ENCODE data around the gene REX1BD.
"Not testable (repeated sequence)": the region's sequence is repeated elsewhere in the genome, so short reads cannot be mapped to it uniquely, and the experiment has no call there.

REX1BD gene

DNA sequence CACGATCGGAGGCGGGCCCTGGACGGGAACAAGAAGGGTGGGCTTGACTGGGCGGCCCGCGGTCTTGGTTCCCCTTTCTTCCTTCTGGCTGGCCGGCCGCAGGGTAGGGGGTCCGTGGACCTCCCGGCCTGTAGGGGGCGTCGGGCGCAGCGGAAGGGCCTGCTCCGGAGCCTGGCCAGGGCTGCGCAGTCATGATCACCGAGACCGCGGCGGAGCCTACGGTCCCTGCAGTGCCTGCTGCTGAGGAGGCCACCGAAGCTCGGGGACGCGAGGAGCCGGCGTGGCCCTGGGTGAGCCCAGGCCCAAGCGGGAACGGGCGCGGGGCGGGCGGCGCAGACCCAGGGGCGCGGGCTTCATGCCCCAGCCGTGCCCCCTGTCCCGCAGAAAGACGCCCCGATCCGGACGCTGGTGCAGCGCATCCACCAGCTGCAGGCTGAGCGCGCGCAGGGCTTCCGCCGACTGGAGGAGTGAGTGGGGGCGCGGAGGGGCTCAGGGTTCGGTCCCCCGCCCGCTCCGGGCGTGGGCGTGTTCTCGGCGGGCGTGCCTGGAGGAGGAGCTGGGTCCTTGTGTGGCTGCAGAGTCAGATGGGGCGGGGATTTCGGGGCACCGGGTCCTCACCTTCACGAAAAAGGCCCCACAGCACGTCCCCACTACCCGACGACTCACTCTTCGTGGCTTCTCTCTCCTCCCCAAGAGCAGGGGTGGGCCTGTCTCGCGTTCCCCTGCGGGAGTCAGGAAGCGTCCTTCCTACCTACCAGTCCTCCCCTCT, at the start of gene REX1BD:
Gene REX1BD (plus strand): TSS at position 188 of the 769 bp plus-strand sequence. CDS start 4 bp downstream, at position 192.
- FAIRE-seq (no peak), DNase-seq (ENCODE audit: low spot score) (peak; percentile 81)

GRCh38 chr19:18539372-18539771, 49.2 kb upstream of the REX1BD start:
- DNase-seq (ENCODE audit: low spot score) (no peak), FAIRE-seq (no peak)

- DNase-seq (ENCODE audit: low spot score); FAIRE-seq: not testable (repeated sequence)
Measured at GRCh38 chr19:18540200-18540599, 48.4 kb upstream of the REX1BD start.

DNA sequence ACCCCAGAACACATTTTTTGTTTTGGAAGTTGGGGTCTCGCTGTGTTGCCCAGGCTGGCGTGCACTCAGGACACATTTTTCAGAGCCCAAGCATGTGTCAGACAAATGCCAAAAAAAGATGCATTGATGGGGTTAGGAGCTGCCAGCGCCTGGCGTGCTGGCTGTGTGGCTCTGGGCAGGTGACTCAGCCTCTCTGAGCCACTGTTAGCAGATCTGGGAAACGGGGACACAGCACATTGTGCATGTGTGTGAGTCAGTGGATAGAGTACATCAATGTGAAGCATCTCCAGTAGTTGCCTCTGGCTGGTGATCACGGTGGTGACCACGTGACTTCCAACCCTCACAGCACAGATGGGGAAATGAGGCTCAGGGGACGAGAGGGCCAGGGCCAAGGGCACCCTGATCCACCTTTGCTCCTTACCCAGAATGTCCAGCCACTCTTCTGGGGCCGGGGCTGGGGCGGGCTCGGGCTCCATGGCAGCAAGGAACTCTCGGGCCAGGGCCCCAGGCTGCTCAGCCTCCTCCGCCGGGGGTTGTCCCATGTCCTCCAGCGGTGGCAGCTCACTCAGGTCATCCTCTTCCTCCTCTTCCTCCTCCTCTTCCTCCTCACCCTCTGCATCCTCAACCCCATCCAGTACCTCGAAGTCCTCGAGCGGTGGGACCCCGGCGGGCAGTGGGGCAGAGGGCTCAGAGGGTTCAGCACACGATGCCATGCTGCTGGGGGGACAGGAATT, 47.2 kb upstream of the REX1BD start:
- FAIRE-seq (no peak), DNase-seq (ENCODE audit: low spot score) (no peak)

DNA sequence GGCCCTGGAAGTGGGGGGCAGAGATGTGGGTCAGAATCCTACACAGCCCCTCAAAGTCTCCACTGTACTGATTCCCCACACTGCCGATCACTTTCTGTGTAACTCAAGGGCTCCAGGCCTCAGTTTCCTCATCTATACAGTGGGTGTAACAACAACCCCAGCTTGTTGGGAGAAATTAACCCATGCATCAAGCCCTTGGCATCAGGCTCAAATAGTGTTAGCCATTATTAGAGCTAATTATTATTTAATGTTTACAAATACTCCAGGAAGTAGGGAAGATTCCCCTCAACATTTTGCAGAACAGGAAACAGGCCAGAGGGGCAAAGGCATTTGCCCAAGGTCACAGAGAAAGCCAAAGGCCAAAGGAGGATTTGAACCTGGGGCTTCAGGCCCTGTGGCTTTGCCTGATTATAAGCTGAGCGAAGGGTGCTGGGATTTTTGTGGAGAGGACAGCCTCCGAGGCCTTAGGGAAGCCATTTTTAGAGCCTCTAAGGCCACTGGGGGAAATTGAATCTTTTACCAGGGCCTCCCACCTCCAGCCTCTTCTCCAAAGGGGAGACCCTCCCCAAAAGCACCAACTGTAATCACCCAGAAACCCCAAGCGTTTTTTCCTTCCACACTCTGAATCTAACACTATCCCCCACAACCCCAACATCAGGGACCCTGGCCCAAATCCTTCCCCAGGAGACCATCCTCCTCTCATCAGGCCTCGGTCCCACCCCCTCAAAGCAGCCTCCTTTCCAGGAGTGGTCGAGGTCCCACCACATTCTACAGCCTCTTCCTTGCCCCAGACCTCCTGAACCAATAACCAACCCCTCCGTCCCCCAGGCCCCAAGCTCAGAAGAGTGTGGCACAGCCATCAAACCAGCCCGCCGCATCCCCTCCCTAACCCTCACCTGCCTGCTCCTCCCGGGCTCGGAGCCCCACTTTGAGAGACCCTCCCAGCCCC, 46.3 kb upstream of the REX1BD start:
- FAIRE-seq: no peak

GRCh38 chr19:18542941-18543813, 45.4 kb upstream of the REX1BD start, which contains the start of gene FKBP8:
FKBP8 (minus strand) TSS chr19:18543573; CDS start chr19:18541970, 1,603 bp downstream.
- DNase-seq (ENCODE audit: low spot score) (peak; percentile 93), FAIRE-seq (no peak)

More for the DNA sequence above, 46.3 kb upstream of the REX1BD start:
- no peak for DNase-seq (ENCODE audit: low spot score)

DNA sequence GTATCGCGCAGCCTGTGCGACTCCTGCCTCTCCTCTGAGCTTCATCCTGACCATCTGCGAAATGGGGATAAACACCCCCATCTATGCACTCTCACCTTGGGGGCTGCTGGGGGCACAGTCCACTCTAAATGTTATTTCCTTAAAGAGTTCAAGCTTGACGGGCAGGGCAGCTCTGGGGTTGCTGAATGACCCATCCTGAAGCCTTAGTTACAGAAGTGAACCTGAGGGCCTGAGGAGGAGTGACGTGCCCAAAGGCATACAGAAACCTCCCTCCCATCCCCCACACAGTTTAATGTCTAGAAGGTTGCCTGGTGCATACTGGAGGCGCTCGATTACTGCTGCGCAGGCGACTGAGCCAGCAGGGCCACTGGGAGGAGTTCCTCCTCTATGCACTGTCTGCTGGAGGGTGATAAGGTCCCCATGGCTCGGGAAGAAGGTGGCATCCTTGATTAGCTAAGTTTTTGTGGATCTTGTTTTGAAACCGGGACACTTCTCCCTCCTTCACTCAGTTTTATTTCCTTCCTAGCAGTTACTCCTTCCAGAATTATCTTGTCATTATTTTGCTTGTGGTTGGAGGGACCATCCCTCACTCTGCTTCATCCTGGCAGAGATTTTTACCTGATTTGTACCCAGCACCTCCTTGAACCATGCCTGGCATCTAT, 44.7 kb upstream of the REX1BD start:
- FAIRE-seq (no peak), DNase-seq (ENCODE audit: low spot score) (peak; percentile 64)

- FAIRE-seq (no peak), DNase-seq (ENCODE audit: low spot score) (no peak)
Measured at GRCh38 chr19:18551631-18552030, 37.0 kb upstream of the REX1BD start.

DNA sequence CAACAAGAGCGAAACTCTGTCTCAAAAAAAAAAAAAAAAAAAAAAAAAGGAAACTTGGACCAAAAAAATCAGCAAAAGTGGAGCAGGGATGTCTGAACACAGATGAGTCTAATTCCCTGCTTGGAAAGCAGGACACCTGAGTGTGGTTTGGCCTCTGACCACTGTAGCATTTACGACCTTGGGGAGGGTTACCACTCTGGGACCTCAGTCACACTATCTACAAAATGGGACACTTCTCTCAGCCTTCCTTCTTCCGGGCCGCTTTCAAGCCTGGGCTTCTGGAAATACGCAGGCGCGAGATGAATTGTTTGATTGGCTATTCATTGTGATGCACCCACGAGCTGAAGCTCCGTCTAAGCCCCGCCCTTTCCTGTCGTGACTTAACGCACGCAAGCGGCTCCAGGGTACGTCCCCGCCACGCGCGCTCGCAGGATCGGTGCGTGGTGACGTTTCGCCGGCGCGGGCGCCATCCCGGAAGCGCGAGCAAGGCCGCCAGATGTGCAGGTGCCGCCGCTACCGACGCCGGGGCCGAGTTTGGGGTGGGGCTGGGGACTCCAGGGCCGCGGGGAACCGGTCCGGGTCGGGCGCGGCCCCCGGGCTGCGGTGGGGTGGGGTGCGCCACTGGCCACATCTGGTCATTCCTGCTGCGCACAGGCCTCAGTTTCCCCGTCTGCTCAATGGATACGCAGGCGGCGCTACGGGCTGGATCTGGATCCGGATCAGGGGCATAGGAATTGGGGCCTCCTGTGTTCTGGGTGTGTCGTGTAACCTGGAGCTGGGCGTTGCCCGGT, 31.0 kb upstream of the REX1BD start, which contains the start of gene KXD1:
Gene KXD1 (plus strand): TSS at position 460 of the 791 bp plus-strand sequence. CDS start 4,187 bp downstream, outside the sequence.
- DNase-seq (ENCODE audit: low spot score) (peak; percentile 92), FAIRE-seq (peak; percentile 95)

DNA sequence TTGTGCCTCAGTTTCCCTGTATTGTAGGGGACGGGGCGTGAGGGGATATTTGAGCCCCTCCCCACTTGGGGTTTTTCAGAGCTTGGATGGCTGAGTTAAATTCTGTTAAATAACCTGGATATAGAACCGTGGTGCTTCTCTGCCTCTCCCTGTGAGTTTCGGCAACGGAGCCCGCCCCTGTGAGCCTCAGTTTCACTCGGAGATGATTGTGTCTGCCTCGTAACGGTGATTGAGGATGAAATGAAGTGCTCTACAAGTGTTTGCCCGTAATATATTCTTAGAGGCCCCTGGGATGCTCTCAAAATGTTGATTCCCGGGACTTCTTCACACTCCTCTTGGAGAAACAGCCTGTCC, 30.4 kb upstream of the REX1BD start:
- no peak for FAIRE-seq
- no peak for DNase-seq (ENCODE audit: low spot score)

GRCh38 chr19:18558604-18559003, 30.0 kb upstream of the REX1BD start:
- no peak for FAIRE-seq
- no peak for DNase-seq (ENCODE audit: low spot score)

DNA sequence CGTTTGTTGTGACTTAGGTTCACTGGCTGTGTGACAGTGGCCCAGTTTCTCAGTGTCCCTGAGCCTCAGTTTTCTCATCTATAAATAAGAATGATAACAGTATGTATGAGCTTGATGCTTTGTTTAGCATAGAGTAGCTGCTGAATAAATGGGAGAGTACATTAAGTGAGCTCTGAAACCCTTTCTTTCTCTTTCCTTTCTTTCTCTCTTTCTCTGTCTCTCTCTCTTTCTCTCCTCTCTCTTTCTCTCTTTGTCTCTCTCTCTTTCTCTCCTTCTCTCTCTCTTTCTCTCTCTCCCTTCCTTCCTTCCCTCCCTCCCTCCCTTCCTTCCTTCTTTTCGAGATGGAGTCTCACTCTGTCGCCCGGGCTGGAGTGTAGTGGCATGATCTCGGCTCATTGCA, 28.9 kb upstream of the REX1BD start:
- FAIRE-seq: no peak
- no peak for DNase-seq (ENCODE audit: low spot score)

GRCh38 chr19:18562086-18562485, 26.5 kb upstream of the REX1BD start:
- no peak for DNase-seq (ENCODE audit: low spot score)
- FAIRE-seq: no peak

DNA sequence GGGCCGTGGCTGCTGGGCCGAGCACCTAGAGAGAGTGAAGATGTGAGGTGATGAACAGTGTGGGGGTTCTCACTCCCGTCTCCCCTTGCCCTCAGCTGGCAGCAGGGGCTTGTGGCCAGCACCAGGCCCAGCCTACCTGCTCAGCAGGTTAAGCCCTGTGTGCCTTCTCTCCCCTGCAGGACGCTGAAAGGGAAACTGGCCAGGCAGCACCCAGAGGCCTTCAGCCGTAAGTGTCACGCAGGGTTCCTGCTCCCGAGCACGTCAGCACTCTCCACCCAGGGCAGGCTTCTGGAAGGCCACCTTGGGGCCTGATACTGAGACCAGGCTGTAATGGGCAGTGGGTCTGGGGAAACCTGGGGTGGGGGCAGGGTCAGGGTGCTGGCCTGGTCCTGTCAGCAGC, 21.6 kb upstream of the REX1BD start:
- no peak for DNase-seq (ENCODE audit: low spot score)
- no peak for FAIRE-seq

GRCh38 chr19:18568367-18568766, 20.2 kb upstream of the REX1BD start:
- no peak for FAIRE-seq
- DNase-seq (ENCODE audit: low spot score): no peak

GRCh38 chr19:18571564-18572344, 16.8 kb upstream of the REX1BD start, which contains the start of gene UBA52:
UBA52 (plus strand) TSS chr19:18571857; CDS start chr19:18573301, 1,444 bp downstream.
- no peak for FAIRE-seq
- DNase-seq (ENCODE audit: low spot score): peak; percentile 88

DNA sequence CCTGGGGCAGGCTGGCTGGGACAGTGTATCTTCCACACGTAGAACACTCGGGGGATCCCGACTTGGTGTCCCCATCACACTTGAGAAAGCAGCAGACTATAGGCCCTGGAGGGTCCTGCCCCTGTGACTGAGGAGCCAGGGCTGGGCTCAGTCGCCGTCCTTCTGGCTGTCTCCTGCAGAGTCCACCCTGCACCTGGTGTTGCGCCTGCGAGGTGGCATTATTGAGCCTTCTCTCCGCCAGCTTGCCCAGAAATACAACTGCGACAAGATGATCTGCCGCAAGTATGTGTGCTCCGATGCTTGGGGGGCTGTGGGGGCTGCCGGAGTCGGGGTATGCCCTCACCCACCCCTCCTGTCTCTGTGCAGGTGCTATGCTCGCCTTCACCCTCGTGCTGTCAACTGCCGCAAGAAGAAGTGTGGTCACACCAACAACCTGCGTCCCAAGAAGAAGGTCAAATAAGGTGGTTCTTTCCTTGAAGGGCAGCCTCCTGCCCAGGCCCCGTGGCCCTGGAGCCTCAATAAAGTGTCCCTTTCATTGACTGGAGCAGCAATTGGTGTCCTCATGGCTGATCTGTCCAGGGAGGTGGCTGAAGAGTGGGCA, 13.8 kb upstream of the REX1BD start:
- DNase-seq (ENCODE audit: low spot score) (no peak), FAIRE-seq (no peak)

DNA sequence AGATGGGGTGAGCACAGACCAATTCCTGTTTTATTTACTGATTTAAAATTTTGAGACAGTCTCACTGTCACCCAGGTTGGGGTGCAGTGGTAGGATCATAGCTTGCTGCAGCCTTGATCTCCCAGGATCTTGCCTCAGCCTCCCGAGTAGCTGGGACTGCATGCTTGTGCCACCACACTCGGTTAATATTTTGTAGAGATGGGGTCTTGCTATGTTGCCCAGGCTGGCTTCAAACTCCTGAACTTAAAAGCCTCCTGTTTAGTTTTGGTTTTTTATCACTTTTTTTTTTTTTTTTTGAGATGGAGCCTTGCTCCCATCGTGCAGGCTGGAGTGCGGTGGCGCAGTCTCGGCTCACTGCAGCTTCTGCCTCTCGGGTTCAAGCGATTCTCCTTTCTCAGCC, 12.2 kb upstream of the REX1BD start:
- DNase-seq (ENCODE audit: low spot score) (no peak), FAIRE-seq (no peak)

Data from urothelium cell line (cell line).